HL-60 (cell line): ENCODE results near the gene OR9G1.

Experiments used
- DNase-seq, 2 experiments: peaks; one replicate each; pipeline ENCODE4 v3.0.0-alpha.2; 2010 to 2020; ENCODE audit warnings: low read depth in 1 of 2, low spot score in 1 of 2
- H3K27ac ChIP-seq: fragments of 250-450 bp; sonication (Bioruptor Pico); replicated peaks from 2 replicates; pipeline ENCODE4 v1.5.1; 2020; ENCODE audit warnings: mild to moderate bottlenecking, moderate library complexity
- H3K27me3 ChIP-seq: fragments of 250-450 bp; sonication (Bioruptor Pico); 2 replicates; pipeline ENCODE4 v1.5.1; 2021; ENCODE audit warnings: mild to moderate bottlenecking, moderate library complexity; ENCODE audit not compliant: insufficient read depth, poor library complexity, severe bottlenecking
- H3K4me3 ChIP-seq: replicated peaks from 2 replicates; pipeline ENCODE4 v1.5.1; 2011; ENCODE audit warnings: mild to moderate bottlenecking, control low read depth, low read length; ENCODE audit not compliant: insufficient read depth
- CTCF ChIP-seq: IDR thresholded peaks from one replicate; pipeline ENCODE4 v1.5.1; 2011; ENCODE audit warnings: low read length, control low read depth, inconsistent platforms; ENCODE audit not compliant: insufficient read depth
- GABPA ChIP-seq: IDR thresholded peaks from 2 replicates; pipeline ENCODE4 v1.6.1; 2012; ENCODE audit warnings: low read depth
- POLR2AphosphoS5 ChIP-seq: IDR thresholded peaks from 2 replicates; pipeline ENCODE4 v1.6.1; 2012; ENCODE audit warnings: low read depth
- REST ChIP-seq: IDR thresholded peaks from 2 replicates; pipeline ENCODE4 v1.6.1; 2012; ENCODE audit warnings: low read depth; ENCODE audit not compliant: insufficient replicate concordance
- SPI1 ChIP-seq: IDR thresholded peaks from 2 replicates; pipeline ENCODE4 v1.6.1; 2012; ENCODE audit warnings: low read depth, mild to moderate bottlenecking, borderline replicate concordance

OR9G1 gene

GRCh38 chr11:56714206-56714605, 15.3 kb downstream of the OR9G1 start:
- TF ChIP-seq CTCF (no peak), SPI1 (no peak), REST (no peak), POLR2AphosphoS5 (no peak), GABPA (no peak)
- DNase-seq, result no peak
- H3K27me3 ChIP-seq, result no peaks in the 10 kb centered on the region
- no peak overlapping the region for H3K4me3 ChIP-seq
- no peak overlapping the region for H3K27ac ChIP-seq

- no peaks in the 10 kb centered on the region for H3K27me3 ChIP-seq
- no peak for DNase-seq
- H3K4me3 ChIP-seq, result no peak overlapping the region
- no peak for TF ChIP-seq REST
- TF ChIP-seq SPI1, result no peak
- TF ChIP-seq POLR2AphosphoS5, result no peak
- TF ChIP-seq GABPA, result no peak
- TF ChIP-seq CTCF, result no peak
- H3K27ac ChIP-seq, result no peak overlapping the region
Measured at GRCh38 chr11:56716379-56716854, 17.5 kb downstream of the OR9G1 start.

- no peak overlapping the region for H3K4me3 ChIP-seq
- no peak for TF ChIP-seq REST
- TF ChIP-seq SPI1, result no peak
- TF ChIP-seq POLR2AphosphoS5, result no peak
- TF ChIP-seq GABPA, result no peak
- TF ChIP-seq CTCF, result no peak
- no peak for DNase-seq
- no peaks in the 10 kb centered on the region for H3K27me3 ChIP-seq
- H3K27ac ChIP-seq, result no peak overlapping the region
Measured at GRCh38 chr11:56720513-56720912, 21.6 kb downstream of the OR9G1 start.
